H9 (cell line): ENCODE data around the gene RFT1. TPM values are rescaled to one million over a fixed set of nuclear protein-coding genes. Genes with fewer than 3 reads are reported as not detected.

Experiments used
- DNase-seq: peaks from one replicate; pipeline ENCODE4 v3.0.0-alpha.2; 2017
- H2AFZ ChIP-seq: one replicate; pipeline ENCODE4 v1.6.1; 2013; ENCODE audit warnings: mild to moderate bottlenecking, low read length, control low read depth, moderate library complexity
- H2AK5ac ChIP-seq: 2 replicates; pipeline ENCODE4 v1.6.1; 2013; ENCODE audit warnings: low read length, control low read depth, mixed read lengths; ENCODE audit not compliant: insufficient read length
- H2BK120ac ChIP-seq: one replicate; pipeline ENCODE4 v1.6.1; 2013; ENCODE audit warnings: low read depth, mild to moderate bottlenecking, low read length, control low read depth, inconsistent platforms; ENCODE audit not compliant: poor library complexity, severe bottlenecking
- H2BK12ac ChIP-seq: 2 replicates; pipeline ENCODE4 v1.6.1; 2013; ENCODE audit warnings: low read length, control low read depth, mixed read lengths, low read depth; ENCODE audit not compliant: insufficient read length
- H2BK15ac ChIP-seq: 2 replicates; pipeline ENCODE4 v1.6.1; 2013; ENCODE audit warnings: low read depth, low read length, control low read depth
- H2BK20ac ChIP-seq: one replicate; pipeline ENCODE4 v1.6.1; 2013; ENCODE audit warnings: low read depth, mild to moderate bottlenecking, low read length, control low read depth, inconsistent platforms; ENCODE audit not compliant: poor library complexity, severe bottlenecking
- H2BK5ac ChIP-seq: 2 replicates; pipeline ENCODE4 v1.6.1; 2013; ENCODE audit warnings: low read length, control low read depth, mixed read lengths; ENCODE audit not compliant: insufficient read length
- H3K14ac ChIP-seq: 2 replicates; pipeline ENCODE4 v1.6.1; 2013; ENCODE audit warnings: low read length, control low read depth; ENCODE audit not compliant: insufficient read depth
- H3K18ac ChIP-seq: 2 replicates; pipeline ENCODE4 v1.6.1; 2013; ENCODE audit warnings: low read depth, mild to moderate bottlenecking, mixed read lengths, low read length, control low read depth; ENCODE audit not compliant: insufficient read length
- H3K23ac ChIP-seq: 2 replicates; pipeline ENCODE4 v1.6.1; 2013; ENCODE audit warnings: low read length, control low read depth, mixed read lengths, low read depth; ENCODE audit not compliant: insufficient read length
- H3K23me2 ChIP-seq: 2 replicates; pipeline ENCODE4 v1.6.1; 2013; ENCODE audit warnings: low read depth, mild to moderate bottlenecking, mixed read lengths, low read length, control low read depth; ENCODE audit not compliant: insufficient read length, poor library complexity, severe bottlenecking
- H3K27ac ChIP-seq: 2 replicates; pipeline ENCODE4 v1.5.1; 2013; ENCODE audit warnings: low read length, control low read depth, mixed read lengths, low read depth; ENCODE audit not compliant: insufficient read length
- H3K27me3 ChIP-seq: 2 replicates; pipeline ENCODE4 v1.6.1; 2013; ENCODE audit warnings: low read length, control low read depth, inconsistent platforms; ENCODE audit not compliant: insufficient read depth
- H3K4ac ChIP-seq: 2 replicates; pipeline ENCODE4 v1.6.1; 2013; ENCODE audit warnings: low read depth, mild to moderate bottlenecking, control low read depth, inconsistent platforms, low read length, moderate library complexity
- H3K4me1 ChIP-seq: 2 replicates; pipeline ENCODE4 v1.6.1; 2013; ENCODE audit warnings: low read length, control low read depth, inconsistent platforms; ENCODE audit not compliant: insufficient read depth
- H3K4me2 ChIP-seq: 2 replicates; pipeline ENCODE4 v1.6.1; 2013; ENCODE audit warnings: low read length, control low read depth, mixed read lengths; ENCODE audit not compliant: insufficient read length, insufficient read depth
- H3K56ac ChIP-seq: 2 replicates; pipeline ENCODE4 v1.6.1; 2013; ENCODE audit warnings: low read depth, mild to moderate bottlenecking, mixed read lengths, low read length, control low read depth; ENCODE audit not compliant: insufficient read length
- H3K79me1 ChIP-seq: 2 replicates; pipeline ENCODE4 v1.6.1; 2013; ENCODE audit warnings: low read depth, mild to moderate bottlenecking, moderate library complexity, low read length, control low read depth, inconsistent platforms; ENCODE audit not compliant: insufficient read depth, poor library complexity, severe bottlenecking
- H3K79me2 ChIP-seq: 2 replicates; pipeline ENCODE4 v1.6.1; 2013; ENCODE audit warnings: low read length, control low read depth, inconsistent platforms; ENCODE audit not compliant: insufficient read depth
- H3K9ac ChIP-seq: 2 replicates; pipeline ENCODE4 v1.6.1; 2013; ENCODE audit warnings: low read length, control low read depth, mixed read lengths; ENCODE audit not compliant: insufficient read length; ENCODE audit errors: extremely low read depth
- H3K9me3 ChIP-seq: one replicate; pipeline ENCODE4 v1.6.1; 2013; ENCODE audit warnings: low read depth, low read length, inconsistent platforms; ENCODE audit not compliant: control insufficient read depth
- H3T11ph ChIP-seq: one replicate; pipeline ENCODE4 v1.6.1; 2013; ENCODE audit warnings: mild to moderate bottlenecking, low read length, control low read depth, inconsistent platforms
- H4K20me1 ChIP-seq: one replicate; pipeline ENCODE4 v1.6.1; 2013; ENCODE audit not compliant: control insufficient read depth, insufficient read length, insufficient read depth
- H4K5ac ChIP-seq: 2 replicates; pipeline ENCODE4 v1.6.1; 2013; ENCODE audit warnings: low read depth, mild to moderate bottlenecking, mixed read lengths, low read length, control low read depth; ENCODE audit not compliant: insufficient read length
- H4K8ac ChIP-seq: replicated peaks from 2 replicates; pipeline ENCODE4 v1.6.1; 2013; ENCODE audit warnings: low read length, control low read depth, mixed read lengths, low read depth; ENCODE audit not compliant: insufficient read length
- H4K91ac ChIP-seq: 2 replicates; pipeline ENCODE4 v1.6.1; 2013; ENCODE audit warnings: low read depth, mild to moderate bottlenecking, moderate library complexity, mixed read lengths, low read length, control low read depth; ENCODE audit not compliant: insufficient read length
- H3K27ac Mint-ChIP-seq, 3 experiments: 2 replicates in 2 of 3; 3 replicates in 1 of 3; pipeline ENCODE4 v1.8.0; 2020 to 2021; ENCODE audit warnings: mixed read lengths in 3 of 3, mild to moderate bottlenecking in 1 of 3, moderate library complexity in 1 of 3
- H3K27me3 Mint-ChIP-seq: 2 replicates; pipeline ENCODE4 v1.8.0; 2021; ENCODE audit warnings: low read depth, mild to moderate bottlenecking, moderate library complexity, mixed read lengths
- H3K36me3 Mint-ChIP-seq, 3 experiments: 2 replicates in 2 of 3; 3 replicates in 1 of 3; pipeline ENCODE4 v1.8.0; 2020 to 2021; ENCODE audit warnings: low read depth in 3 of 3, mixed read lengths in 3 of 3; ENCODE audit not compliant: insufficient read depth in 1 of 3
- H3K4me1 Mint-ChIP-seq, 2 experiments: 2 replicates each; pipeline ENCODE4 v1.8.0; 2020; ENCODE audit warnings: mixed read lengths in 2 of 2
- H3K4me3 Mint-ChIP-seq, 2 experiments: 2 replicates in 1 of 2; 3 replicates in 1 of 2; pipeline ENCODE4 v1.8.0; 2020 to 2021; ENCODE audit warnings: mild to moderate bottlenecking in 2 of 2, mixed read lengths in 2 of 2, moderate library complexity in 1 of 2
- H3K9me3 Mint-ChIP-seq, 2 experiments: 2 replicates in 1 of 2; 3 replicates in 1 of 2; pipeline ENCODE4 v1.8.0; 2020; ENCODE audit warnings: mild to moderate bottlenecking in 2 of 2, mixed read lengths in 2 of 2, moderate library complexity in 1 of 2
- CTCF ChIP-seq: fragments of 200-600 bp; sonication (generic); conservative IDR thresholded peaks from 3 replicates; pipeline ENCODE4 v1.8.0; 2021; ENCODE audit warnings: antibody characterized with exemption, mild to moderate bottlenecking
- WGBS: extraction: QIAGEN DNeasy Blood & Tissue Kit; methylation state at CpG from one replicate; pipeline ENCODE4 v1.1.7; 2013; ENCODE audit warnings: missing lambda C conversion rate, low lambda C conversion rate, mixed read lengths; ENCODE audit not compliant: insufficient read length; ENCODE audit errors: extremely low coverage; 5-methylcytosine and 5-hydroxymethylcytosine counted together
- total RNA-seq: library from RNA; stranded (reverse); gene quantifications from 2 replicates; pipeline ENCODE4 v1.2.1, GENCODE V29; 2021

Gene RFT1
- total RNA-seq, 1 experiment from 2014 or later: 24.1 TPM

- Histone ChIP-seq H4K20me1 (no peaks in the 10 kb centered on the region), H3K4ac (no peak overlapping the region), H2BK5ac (no peak overlapping the region), H3K9ac (no peak overlapping the region), H3K23me2 (no peaks in the 10 kb centered on the region), H3K79me2 (no peaks in the 10 kb centered on the region; the same call in 1 of the 2 replicates), H3K27ac (no peak overlapping the region), H4K5ac (no peak overlapping the region), H2AK5ac (no peak overlapping the region), H3K27me3 (no peaks in the 10 kb centered on the region), H2BK12ac (no peak overlapping the region), H3K23ac (no peak overlapping the region), H4K8ac (no peak overlapping the region), H2BK120ac (no peak overlapping the region), H3K56ac (no peak overlapping the region), H2AFZ (no peak overlapping the region), H3K79me1 (no peaks in the 10 kb centered on the region), H3K4me2 (no peak overlapping the region), H2BK20ac (no peak overlapping the region), H3K9me3 (no peaks in the 10 kb centered on the region), H3K14ac (no peak overlapping the region), H3K4me1 (peaks cover 8% of the 10 kb centered on the region; the same call in 1 of the 2 replicates), H3K18ac (no peak overlapping the region), H2BK15ac (no peak overlapping the region), H4K91ac (no peak overlapping the region), H3T11ph (no peak overlapping the region)
- Mint-ChIP-seq H3K27ac (no peak overlapping the region; a peak in 2 of 7 replicates), H3K36me3 (peaks cover 0 to 4% (median 3%) of the 10 kb centered on the region in 3 experiments; a peak in 1 of 7 replicates), H3K4me1 (peaks cover 41 to 49% of the 10 kb centered on the region in 2 experiments), H3K27me3 (no peaks in the 10 kb centered on the region), H3K4me3 (no peak overlapping the region), H3K9me3 (no peaks in the 10 kb centered on the region)
- no peak for TF ChIP-seq CTCF
- no peak for DNase-seq
- WGBS: no CpG with 5 or more reads among the region's 5 CpGs
Measured at GRCh38 chr3:53173107-53173506, 42.9 kb upstream of the RFT1 start.
